Transverse colon (tissue), 4 donors: ENCODE data around the gene NAA60. TPM values are rescaled to one million over a fixed set of nuclear protein-coding genes. Genes with fewer than 3 reads are reported as not detected.
A peak's percentile ranks its signal among the peaks of the same experiment; 100 is the strongest.

Experiments
- DNase-seq: peaks from one replicate; pipeline ENCODE4 v3.0.0-alpha.2; 2019
- H3K27ac ChIP-seq, 4 donors: fragments of 200-600 bp; sonication (generic); 2 replicates each; pipeline ENCODE4 v1.5.1; 2016 to 2018; ENCODE audit warnings: inconsistent platforms in 4 of 4
- H3K27me3 ChIP-seq: fragments of 200-600 bp; sonication (generic); 2 replicates; pipeline ENCODE4 v1.5.1; 2017; ENCODE audit warnings: inconsistent platforms
- H3K36me3 ChIP-seq, 4 donors: fragments of 200-600 bp; sonication (generic); 2 replicates each; pipeline ENCODE4 v1.5.1; 2017 to 2019; ENCODE audit warnings: inconsistent platforms in 4 of 4
- H3K4me1 ChIP-seq, 4 donors: fragments of 200-600 bp; sonication (generic); 2 replicates each; pipeline ENCODE4 v1.5.1; 2017 to 2020; ENCODE audit warnings: inconsistent platforms in 4 of 4
- H3K4me3 ChIP-seq, 4 donors: fragments of 200-600 bp; sonication (generic); 1 replicate in 1 of 4; 2 replicates in 3 of 4; pipeline versions ENCODE4 v1.5.1 to v1.6.1; 2017 to 2019; ENCODE audit warnings: inconsistent platforms in 4 of 4
- H3K9me3 ChIP-seq, 2 donors: fragments of 200-600 bp; sonication (generic); 2 replicates each; pipeline ENCODE4 v1.5.1; 2017 to 2019; ENCODE audit warnings: inconsistent platforms in 2 of 2
- CTCF ChIP-seq, 5 experiments: fragments of 200-600 bp in 3 of 5; fragments of 450-650 bp in 2 of 5; sonication (generic) in 3 of 5; IDR thresholded peaks; 1 replicate in 2 of 5; 2 replicates in 3 of 5; pipeline ENCODE4 v1.5.1; 2016 to 2017; ENCODE audit warnings: antibody characterized with exemption in 5 of 5, inconsistent platforms in 3 of 5, mild to moderate bottlenecking in 2 of 5, moderate library complexity in 1 of 5
- EP300 ChIP-seq: sonication (generic); formaldehyde crosslinking; IDR thresholded peaks from one replicate; pipeline ENCODE4 v1.6.1; 2017; ENCODE audit warnings: antibody characterized with exemption, low read depth
- POLR2A ChIP-seq: fragments of 450-650 bp; IDR thresholded peaks from one replicate; pipeline ENCODE4 v1.6.1; 2016; ENCODE audit warnings: antibody characterized with exemption, mild to moderate bottlenecking, moderate library complexity
- POLR2AphosphoS5 ChIP-seq, 3 donors: sonication (generic); formaldehyde crosslinking; IDR thresholded peaks; one replicate each; pipeline ENCODE4 v1.6.1; 2016; ENCODE audit warnings: antibody characterized with exemption in 3 of 3
- WGBS, 2 donors: methylation state at CpG; one replicate each; pipeline ENCODE4 v1.1.5; 2018; ENCODE audit warnings: low coverage in 1 of 2; 5-methylcytosine and 5-hydroxymethylcytosine counted together
- in situ Hi-C, 4 donors: fragments of 200-750 bp; cut with MboI; loops; one replicate each; pipeline versions ENCODE4 v1.15.0 to v1.15.1; 2017; ENCODE audit warnings: low sequenced_read_pairs in 3 of 4, low pct_ligation_motif_present in 1 of 4, low pct_unique_long_range_greater_than_20kb in 1 of 4
- intact Hi-C: fragments of 100-400 bp; cut with DNase I; formaldehyde crosslinking; loops from one replicate; pipeline ENCODE4 v1.15.1; 2023; ENCODE audit warnings: low total_unique reads
- total RNA-seq, 4 donors: library from RNA; depleted of rRNA; stranded (reverse); fragments of >200 nt; gene quantifications; one replicate each; pipeline ENCODE4 v1.1.0, GENCODE V29; 2016

Gene NAA60
- total RNA-seq, 4 donors from 2014 or later: 57.3 to 247 (median 72.9) TPM

GRCh38 chr16:3457434-3458252, 14.2 kb downstream of the NAA60 start:
- peak; percentile 90 for DNase-seq
- H3K9me3 ChIP-seq: no peaks in the 10 kb centered on the region
- TF ChIP-seq CTCF (IDR thresholded peaks at IDR 0.05): peak in 4 of 5 experiments; percentile 25 to 59 (median 46)
- peak; percentile 54 to 84 (median 77) for TF ChIP-seq POLR2AphosphoS5 (IDR thresholded peaks at IDR 0.05)
- no peak for TF ChIP-seq EP300
- peak; percentile 72 for TF ChIP-seq POLR2A
- no peaks in the 10 kb centered on the region for H3K27me3 ChIP-seq
- peak overlapping the region; percentile 76 to 95 (median 82) for H3K4me3 ChIP-seq
- WGBS, 2 donors: 2% methylated on average over 37 of the region's 83 CpGs; no CpG with 5 or more reads in 1 of the 2 donors
- peaks cover 30 to 61% (median 43%) of the 10 kb centered on the region in 4 donors for H3K4me1 ChIP-seq
- in situ Hi-C loops: no loop called here
- peak overlapping the region; percentile 94 to 99 (median 96) for H3K27ac ChIP-seq
- no peaks in the 10 kb centered on the region for H3K36me3 ChIP-seq
- intact Hi-C loops: loop anchor here (2.0 to 5.0 kb wide), 2 partner anchors 57 to 165 kb away; partner anchors contain the start of genes ZNF174 and ZSCAN32

GRCh38 chr16:3458278-3458851, 14.9 kb downstream of the NAA60 start:
- Histone ChIP-seq H3K9me3 (no peaks in the 10 kb centered on the region), H3K4me1 (peaks cover 30 to 68% (median 43%) of the 10 kb centered on the region in 4 donors), H3K27ac (peak overlapping the region; percentile 94 to 99 (median 96)), H3K4me3 (peak overlapping the region; percentile 76 to 95 (median 82)), H3K36me3 (no peaks in the 10 kb centered on the region), H3K27me3 (no peaks in the 10 kb centered on the region)
- DNase-seq: peak; percentile 26
- in situ Hi-C loops (no loop called here), intact Hi-C loops (loop anchor here (2.0 to 5.0 kb wide), 2 partner anchors 58 to 166 kb away; partner anchors contain the start of genes ZNF174 and ZSCAN32)
- 0% methylated on average over 39 of the region's 47 CpGs; no CpG with 5 or more reads in 1 of the 2 donors for WGBS, 2 donors
- TF ChIP-seq EP300 (no peak), POLR2A (no peak), CTCF (IDR thresholded peaks at IDR 0.05) (no peak), POLR2AphosphoS5 (IDR thresholded peaks at IDR 0.05) (no peak)

GRCh38 chr16:3458852-3459361, 15.4 kb downstream of the NAA60 start:
- peak overlapping the region; percentile 94 to 99 (median 96) for H3K27ac ChIP-seq
- intact Hi-C loops (loop anchor here (2.0 to 5.0 kb wide), 2 partner anchors 58 to 167 kb away; partner anchors contain the start of genes ZNF174 and ZSCAN32), in situ Hi-C loops (no loop called here)
- TF ChIP-seq POLR2A (peak; percentile 90), EP300 (no peak), CTCF (IDR thresholded peaks at IDR 0.05) (no peak), POLR2AphosphoS5 (IDR thresholded peaks at IDR 0.05) (peak; percentile 74 to 97 (median 91))
- H3K36me3 ChIP-seq: no peaks in the 10 kb centered on the region
- H3K4me1 ChIP-seq: peaks cover 33 to 72% (median 47%) of the 10 kb centered on the region in 4 donors
- 4 to 16% methylated on average over 5 to 10 of the region's 10 CpGs for WGBS, 2 donors
- no peaks in the 10 kb centered on the region for H3K9me3 ChIP-seq
- H3K27me3 ChIP-seq: no peaks in the 10 kb centered on the region
- peak; percentile 68 for DNase-seq
- peak overlapping the region; percentile 76 to 95 (median 82) for H3K4me3 ChIP-seq
